GM20431 (cell line): ENCODE measurements around the gene MSL3B.

Source experiments
- in situ Hi-C: fragments of 300-500 bp; cut with MseI, MboI; formaldehyde crosslinking; loops from one replicate; pipeline ENCODE4 v1.15.0; 2020; ENCODE audit warnings: low sequenced_read_pairs; ENCODE audit not compliant: unreplicated experiment

Gene MSL3B

DNA sequence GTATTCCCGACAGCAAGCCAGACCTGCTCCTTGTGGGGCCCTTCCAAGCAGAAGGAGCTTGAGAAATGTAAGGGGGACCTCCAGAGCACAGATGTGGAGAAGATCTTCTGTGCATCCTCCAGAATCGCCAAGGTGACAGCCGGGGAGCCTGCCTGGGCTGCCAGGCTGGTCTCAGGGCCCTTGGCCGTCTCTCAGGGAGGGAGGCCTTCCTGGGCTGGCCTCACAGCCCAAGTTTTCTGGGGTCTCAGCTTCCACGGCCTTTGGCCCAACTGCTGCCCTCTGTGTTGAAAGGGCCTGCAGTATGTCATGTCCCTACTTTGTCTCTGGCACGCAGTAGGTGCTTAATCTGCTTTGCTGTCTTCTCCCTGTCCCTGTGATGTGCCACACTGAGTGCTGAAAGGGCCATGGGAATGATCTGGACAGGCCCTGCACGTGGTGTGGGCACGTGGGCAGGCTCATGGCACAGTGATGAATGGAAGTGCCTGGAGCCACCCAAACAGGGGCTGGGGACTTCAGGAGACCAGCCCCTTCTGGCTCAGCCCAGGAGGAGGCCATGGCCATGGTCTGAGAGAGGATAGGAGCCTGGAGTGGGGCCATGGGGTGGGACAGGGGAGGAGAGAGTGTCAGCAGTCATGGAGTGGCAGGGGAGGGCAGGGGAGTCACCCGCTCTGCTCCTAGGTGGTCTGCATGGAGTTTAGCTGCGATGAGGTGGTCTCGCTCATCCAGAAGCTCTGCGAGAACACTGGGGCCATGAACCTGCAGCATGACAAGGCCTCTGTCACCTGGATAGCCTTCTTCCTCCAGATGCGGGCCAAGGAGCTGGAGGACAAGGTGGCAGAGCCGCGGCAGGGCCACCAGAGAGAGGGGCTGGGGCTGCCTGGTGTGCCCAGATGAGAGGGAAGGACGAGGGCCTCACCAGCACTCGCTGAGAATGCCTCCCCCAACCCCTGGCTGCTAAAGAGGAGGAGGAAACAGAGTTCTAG, 49.3 kb downstream of the MSL3B start:
- in situ Hi-C loops: no loop called here

DNA sequence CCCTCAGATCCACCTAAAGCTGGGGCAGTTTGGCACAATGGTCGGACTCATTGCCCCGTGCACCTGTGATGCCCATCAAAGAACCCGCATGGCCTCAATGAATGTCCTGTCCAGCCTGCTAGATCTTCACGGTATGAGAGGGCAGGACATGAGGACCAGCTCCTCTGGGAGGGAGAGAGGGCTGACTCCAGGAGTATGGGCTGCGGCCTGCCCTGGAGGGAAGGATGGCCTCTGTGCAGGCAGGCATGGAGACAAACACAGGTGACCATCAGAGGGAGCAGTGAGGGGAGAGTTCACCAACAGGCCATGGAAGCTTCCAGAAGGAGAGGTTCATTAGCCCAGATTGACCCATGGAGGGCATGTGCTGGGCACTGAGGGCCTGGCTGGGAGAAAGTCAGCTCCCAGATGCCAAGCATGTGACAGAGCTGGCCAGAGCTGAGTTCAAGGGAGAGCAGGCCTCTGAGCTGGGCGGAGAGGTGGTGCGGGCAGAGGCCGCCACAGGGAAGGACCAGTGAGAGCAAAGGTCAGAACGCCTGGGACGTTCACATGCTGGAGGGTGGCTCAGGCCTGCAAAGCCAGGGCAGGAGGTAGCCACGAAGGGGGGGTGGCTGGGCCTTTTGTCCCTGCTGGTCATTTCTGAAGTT, 50.1 kb downstream of the MSL3B start:
- in situ Hi-C loops: no loop called here

DNA sequence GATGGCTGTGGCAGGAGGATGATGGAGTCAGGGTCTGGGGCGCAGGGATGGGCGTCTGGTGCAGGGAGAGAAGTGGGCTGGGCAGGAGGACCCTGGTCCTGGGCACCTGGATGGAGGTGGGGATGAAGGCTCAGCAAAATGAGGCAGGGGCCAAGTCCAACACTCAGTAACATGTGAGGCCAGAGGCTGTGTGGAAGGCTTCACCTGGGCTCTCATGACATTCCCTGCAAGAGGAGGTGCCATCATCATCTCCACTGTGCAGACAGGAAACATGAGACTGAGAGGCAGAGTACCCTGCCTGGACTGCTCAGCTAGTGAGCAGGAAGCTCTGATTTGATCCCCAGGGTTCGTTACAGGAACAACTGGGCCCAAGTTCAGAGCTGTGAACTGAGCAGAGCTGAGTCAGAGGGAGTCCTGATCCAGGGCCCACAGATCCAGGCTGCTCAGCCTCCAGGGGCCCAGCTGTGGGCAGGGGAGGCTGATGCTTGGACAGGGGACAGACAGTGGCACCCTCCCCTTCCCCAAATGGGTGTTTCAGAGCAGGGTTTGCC, 50.8 kb downstream of the MSL3B start:
- in situ Hi-C loops: no loop called here

DNA sequence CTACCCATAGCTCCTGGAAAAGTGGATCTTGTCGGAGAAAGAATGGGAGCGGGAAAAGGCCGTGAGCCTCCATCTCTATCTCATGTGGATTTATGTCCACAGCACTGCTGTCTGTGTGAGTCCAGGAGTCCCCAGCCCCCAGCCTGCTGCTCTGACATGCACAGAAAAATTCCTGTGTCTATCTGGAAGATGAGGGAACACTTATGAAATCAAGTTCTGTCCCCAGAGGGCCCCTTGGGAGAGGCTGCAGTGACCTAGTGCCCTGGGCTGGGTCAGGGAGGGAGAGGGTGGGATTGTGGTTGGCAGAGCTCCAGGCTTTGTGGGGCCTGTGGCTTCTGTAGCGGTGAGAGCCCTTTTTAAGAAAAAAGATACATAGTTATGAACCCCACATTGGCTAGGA, 51.4 kb downstream of the MSL3B start:
- in situ Hi-C loops: no loop called here

DNA sequence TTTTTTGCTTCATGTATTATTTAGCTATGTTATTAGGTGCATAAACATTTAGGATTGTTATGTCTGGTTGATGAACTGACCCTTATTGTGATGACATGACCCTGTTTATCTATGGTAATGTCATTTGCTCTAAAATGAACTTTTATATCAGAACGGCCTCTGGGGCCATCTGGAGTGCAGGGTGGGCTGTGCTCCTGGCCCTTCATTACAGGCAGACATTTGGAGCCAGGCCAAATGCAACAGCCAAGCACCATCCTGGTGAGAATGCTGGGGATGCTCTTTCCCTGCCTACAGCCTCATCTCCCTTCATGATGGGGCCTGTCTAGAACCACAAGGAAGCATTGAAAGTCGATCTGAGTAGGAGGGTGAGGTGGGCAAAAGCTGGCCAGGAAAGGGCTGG, 51.9 kb downstream of the MSL3B start:
- in situ Hi-C loops: no loop called here

DNA sequence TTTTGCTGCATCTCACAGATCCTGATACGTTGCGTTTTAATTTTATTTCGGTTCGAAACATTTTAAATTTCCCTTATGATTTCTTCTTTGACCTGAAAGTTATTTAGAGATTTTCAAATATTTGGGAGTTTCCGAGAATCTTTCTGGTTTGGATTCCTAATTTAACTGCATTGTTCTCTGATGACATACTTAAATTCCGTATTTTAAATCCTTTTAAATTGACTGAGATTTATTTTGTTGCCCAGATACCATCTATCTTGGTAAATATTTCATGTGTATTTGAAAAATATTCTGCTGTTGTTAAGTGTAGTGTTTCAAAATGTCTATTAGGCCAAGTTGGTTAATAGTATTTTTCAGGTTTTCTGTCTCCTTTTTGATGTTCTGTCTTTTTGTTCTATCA, 52.3 kb downstream of the MSL3B start:
- in situ Hi-C loops: no loop called here
